Ishikawa (cell line): ENCODE data around the gene CPVL.

Experiments used
- CREB1 ChIP-seq: IDR thresholded peaks from 2 replicates; pipeline ENCODE4 v1.6.1; 2012; ENCODE audit warnings: low read depth
- EP300 ChIP-seq: IDR thresholded peaks from 2 replicates; pipeline ENCODE4 v1.6.1; 2012; ENCODE audit warnings: borderline replicate concordance
- FOXM1 ChIP-seq: IDR thresholded peaks from 2 replicates; pipeline ENCODE4 v1.6.1; 2012; ENCODE audit warnings: low read depth, borderline replicate concordance
- MAX ChIP-seq: IDR thresholded peaks from 2 replicates; pipeline ENCODE4 v1.6.1; 2012
- NFIC ChIP-seq: IDR thresholded peaks from 2 replicates; pipeline ENCODE4 v1.6.1; 2012
- RAD21 ChIP-seq: IDR thresholded peaks from 2 replicates; pipeline ENCODE4 v1.6.1; 2012; ENCODE audit warnings: low read depth
- REST ChIP-seq: IDR thresholded peaks from 2 replicates; pipeline ENCODE4 v1.6.1; 2012; ENCODE audit warnings: low read depth, mild to moderate bottlenecking

GRCh38 chr7:29119538-29119937, 26.8 kb downstream of the CPVL start:
- TF ChIP-seq REST (no peak), MAX (no peak), EP300 (no peak), CREB1 (no peak), NFIC (no peak), RAD21 (no peak), FOXM1 (no peak)
